ENCODE data around the gene FETUB.

FETUB gene

DNA sequence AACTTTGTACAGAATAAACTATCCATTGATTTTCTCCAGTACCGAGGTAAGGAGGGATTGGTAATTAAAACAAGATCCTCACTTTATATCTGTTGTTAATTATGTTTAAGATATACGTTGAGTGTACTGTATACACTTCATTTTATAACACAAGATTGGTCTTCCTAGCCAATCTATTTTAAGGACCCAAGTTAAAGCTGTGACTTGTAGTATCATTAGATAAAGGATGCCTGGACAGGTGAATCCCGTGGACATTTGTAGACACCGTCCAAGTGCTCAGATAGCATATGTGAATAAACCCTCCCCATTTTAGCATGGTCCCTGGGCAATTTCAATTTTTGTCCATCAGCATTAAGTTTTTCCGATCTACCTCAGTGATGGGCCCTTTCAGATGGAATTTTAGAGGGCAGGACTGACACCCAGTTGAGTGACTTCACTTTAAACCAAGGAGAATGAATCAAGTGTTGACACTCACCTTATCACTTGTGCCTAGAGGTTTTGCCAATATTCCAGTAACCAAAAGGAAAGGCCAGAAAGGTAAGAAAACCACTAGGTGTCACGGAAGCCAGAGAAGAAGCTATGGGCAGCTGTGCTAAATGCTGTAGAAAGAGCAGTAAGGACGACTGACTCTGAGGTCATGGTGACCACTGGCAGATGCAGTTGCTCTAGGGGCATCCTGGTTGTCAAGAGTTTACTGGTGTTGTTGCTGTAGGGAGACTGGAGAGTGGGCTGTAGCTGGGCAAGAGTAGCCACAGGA, 18.1 kb upstream of the FETUB start:
- Histone ChIP-seq H3K4me3 (ENCODE audit: low read depth in 1 of 2, low read length in 2 of 2) (no peak overlapping the region), H3K36me3 (ENCODE audit: control insufficient read depth in 1 of 2, insufficient read depth in 2 of 2, low read length in 2 of 2) (no peaks in the 10 kb centered on the region), H3K9ac (ENCODE audit: low read depth in 1 of 2, low read length in 2 of 2) (no peak overlapping the region), H3K27me3 (ENCODE audit: control insufficient read depth in 1 of 2, insufficient read depth in 2 of 2, low read length in 2 of 2) (peaks cover 15 to 17% of the 10 kb centered on the region in 2 donors), H3K9me3 (ENCODE audit: control insufficient read depth in 1 of 2, low read length in 2 of 2) (no peaks in the 10 kb centered on the region), H3K4me1 (ENCODE audit: control insufficient read depth in 1 of 2, insufficient read depth in 2 of 2, low read length in 2 of 2) (peaks cover 3 to 5% of the 10 kb centered on the region in 2 donors), H3K27ac (ENCODE audit: low read depth, low read length) (no peak overlapping the region)

DNA sequence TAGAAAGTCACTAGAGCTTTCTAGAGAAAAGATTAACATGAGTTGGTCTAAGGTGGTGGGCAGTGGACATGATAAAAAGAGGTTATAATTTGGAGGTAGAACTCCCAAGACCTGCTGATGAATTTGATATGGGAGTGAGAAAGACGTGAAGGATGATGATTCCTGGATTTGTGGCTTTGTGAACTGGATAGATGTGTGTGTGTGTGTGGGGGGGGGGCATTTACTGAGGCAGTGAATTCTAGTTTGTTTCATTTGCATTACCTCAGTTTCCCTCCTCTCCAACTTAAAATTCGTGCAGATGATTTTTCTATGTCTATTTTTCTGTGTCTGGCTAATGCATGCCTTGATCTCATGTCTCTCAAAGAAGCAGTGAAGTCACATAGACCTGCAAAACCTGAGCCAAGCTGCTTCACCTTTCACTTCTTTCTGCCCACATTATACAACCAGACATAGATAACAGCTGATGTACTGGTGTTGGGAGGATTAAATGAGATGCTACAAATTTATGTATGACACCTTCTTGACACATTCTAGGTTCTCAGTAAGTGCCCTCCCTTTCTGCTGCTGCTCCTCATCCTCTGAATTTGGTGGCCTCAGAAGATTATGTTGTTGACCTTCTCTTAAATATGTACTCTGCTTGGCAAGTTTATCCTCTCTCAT, 17.4 kb upstream of the FETUB start:
- Histone ChIP-seq H3K27me3 (ENCODE audit: control insufficient read depth in 1 of 2, insufficient read depth in 2 of 2, low read length in 2 of 2) (peaks cover 9 to 11% of the 10 kb centered on the region in 2 donors), H3K27ac (ENCODE audit: low read depth, low read length) (no peak overlapping the region), H3K4me1 (ENCODE audit: control insufficient read depth in 1 of 2, insufficient read depth in 2 of 2, low read length in 2 of 2) (no peaks in the 10 kb centered on the region), H3K9ac (ENCODE audit: low read depth in 1 of 2, low read length in 2 of 2) (no peak overlapping the region), H3K9me3 (ENCODE audit: control insufficient read depth in 1 of 2, low read length in 2 of 2) (no peaks in the 10 kb centered on the region), H3K4me3 (ENCODE audit: low read depth in 1 of 2, low read length in 2 of 2) (no peak overlapping the region), H3K36me3 (ENCODE audit: control insufficient read depth in 1 of 2, insufficient read depth in 2 of 2, low read length in 2 of 2) (no peaks in the 10 kb centered on the region)

- H3K27ac ChIP-seq (ENCODE audit: low read depth, low read length), result no peak overlapping the region
- no peaks in the 10 kb centered on the region for H3K4me1 ChIP-seq (ENCODE audit: control insufficient read depth in 1 of 2, insufficient read depth in 2 of 2, low read length in 2 of 2)
- H3K27me3 ChIP-seq (ENCODE audit: control insufficient read depth in 1 of 2, insufficient read depth in 2 of 2, low read length in 2 of 2), result peaks cover 3 to 7% of the 10 kb centered on the region in 2 donors
- H3K4me3 ChIP-seq (ENCODE audit: low read depth in 1 of 2, low read length in 2 of 2), result no peak overlapping the region
- no peaks in the 10 kb centered on the region for H3K36me3 ChIP-seq (ENCODE audit: control insufficient read depth in 1 of 2, insufficient read depth in 2 of 2, low read length in 2 of 2)
- no peak overlapping the region for H3K9ac ChIP-seq (ENCODE audit: low read depth in 1 of 2, low read length in 2 of 2)
- H3K9me3 ChIP-seq (ENCODE audit: control insufficient read depth in 1 of 2, low read length in 2 of 2), result no peaks in the 10 kb centered on the region
Measured at GRCh38 chr3:186624598-186624997, 15.6 kb upstream of the FETUB start.

DNA sequence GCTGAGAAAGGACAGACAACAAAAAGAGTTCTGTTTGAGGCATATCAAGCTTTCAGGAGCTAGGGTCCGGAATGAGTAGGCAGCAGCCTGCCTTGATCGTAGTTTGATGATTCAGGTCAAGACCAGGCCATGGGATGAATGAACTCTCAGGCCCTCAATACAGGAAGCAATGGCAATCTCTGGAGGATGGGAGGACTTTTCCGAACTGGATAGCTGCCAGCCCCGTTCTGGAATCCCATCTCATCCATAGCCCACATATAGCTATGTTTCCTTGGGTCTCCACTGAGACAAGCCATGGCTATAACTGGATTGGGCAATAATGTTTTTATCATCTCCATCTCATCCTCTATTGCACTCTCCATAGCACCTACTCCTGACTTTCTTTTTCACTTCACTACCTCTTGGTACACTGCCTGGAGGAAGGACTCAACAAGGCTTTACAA, 14.6 kb upstream of the FETUB start:
- no peaks in the 10 kb centered on the region for H3K9me3 ChIP-seq (ENCODE audit: control insufficient read depth in 1 of 2, low read length in 2 of 2)
- peaks cover 3 to 7% of the 10 kb centered on the region in 2 donors for H3K27me3 ChIP-seq (ENCODE audit: control insufficient read depth in 1 of 2, insufficient read depth in 2 of 2, low read length in 2 of 2)
- no peaks in the 10 kb centered on the region for H3K36me3 ChIP-seq (ENCODE audit: control insufficient read depth in 1 of 2, insufficient read depth in 2 of 2, low read length in 2 of 2)
- H3K4me3 ChIP-seq (ENCODE audit: low read depth in 1 of 2, low read length in 2 of 2), result no peak overlapping the region
- no peak overlapping the region for H3K9ac ChIP-seq (ENCODE audit: low read depth in 1 of 2, low read length in 2 of 2)
- H3K4me1 ChIP-seq (ENCODE audit: control insufficient read depth in 1 of 2, insufficient read depth in 2 of 2, low read length in 2 of 2), result no peaks in the 10 kb centered on the region
- H3K27ac ChIP-seq (ENCODE audit: low read depth, low read length), result no peak overlapping the region

- Histone ChIP-seq H3K4me3 (ENCODE audit: low read depth in 1 of 2, low read length in 2 of 2) (no peak overlapping the region), H3K27me3 (ENCODE audit: control insufficient read depth in 1 of 2, insufficient read depth in 2 of 2, low read length in 2 of 2) (peaks cover 3 to 7% of the 10 kb centered on the region in 2 donors), H3K36me3 (ENCODE audit: control insufficient read depth in 1 of 2, insufficient read depth in 2 of 2, low read length in 2 of 2) (no peaks in the 10 kb centered on the region), H3K9ac (ENCODE audit: low read depth in 1 of 2, low read length in 2 of 2) (no peak overlapping the region), H3K9me3 (ENCODE audit: control insufficient read depth in 1 of 2, low read length in 2 of 2) (no peaks in the 10 kb centered on the region), H3K4me1 (ENCODE audit: control insufficient read depth in 1 of 2, insufficient read depth in 2 of 2, low read length in 2 of 2) (no peaks in the 10 kb centered on the region), H3K27ac (ENCODE audit: low read depth, low read length) (no peak overlapping the region)
Measured at GRCh38 chr3:186626254-186626847, 13.8 kb upstream of the FETUB start.

DNA sequence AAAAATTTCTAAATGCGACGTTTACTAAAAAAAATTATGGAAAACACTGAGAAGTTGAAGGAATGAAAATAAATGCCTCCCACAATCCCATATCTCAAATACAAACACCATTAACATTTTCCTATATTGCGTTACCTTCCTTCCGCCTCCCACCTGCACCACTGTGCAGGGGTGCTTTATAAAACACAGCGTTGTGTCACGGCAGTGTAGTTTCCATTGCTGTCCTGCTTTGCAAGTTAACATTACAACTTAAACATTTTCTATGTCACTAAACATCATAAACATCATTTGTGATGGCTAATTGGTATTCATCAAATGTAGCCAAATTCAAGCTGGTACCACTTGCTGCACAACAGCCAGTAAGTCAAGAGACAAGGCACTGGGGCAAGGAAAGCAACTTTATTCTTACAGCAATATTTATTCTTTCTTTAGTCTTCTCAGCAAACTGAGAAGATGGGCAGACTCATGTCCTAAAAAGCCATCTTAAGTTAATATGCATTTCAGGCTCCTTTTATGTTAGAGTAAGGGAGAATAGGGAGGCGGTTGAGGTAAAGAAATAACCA, 12.3 kb upstream of the FETUB start:
- Histone ChIP-seq H3K36me3 (ENCODE audit: control insufficient read depth in 1 of 2, insufficient read depth in 2 of 2, low read length in 2 of 2) (no peaks in the 10 kb centered on the region), H3K4me1 (ENCODE audit: control insufficient read depth in 1 of 2, insufficient read depth in 2 of 2, low read length in 2 of 2) (no peaks in the 10 kb centered on the region), H3K27ac (ENCODE audit: low read depth, low read length) (no peak overlapping the region), H3K4me3 (ENCODE audit: low read depth in 1 of 2, low read length in 2 of 2) (no peak overlapping the region), H3K9ac (ENCODE audit: low read depth in 1 of 2, low read length in 2 of 2) (no peak overlapping the region), H3K27me3 (ENCODE audit: control insufficient read depth in 1 of 2, insufficient read depth in 2 of 2, low read length in 2 of 2) (peaks cover 2 to 7% of the 10 kb centered on the region in 2 donors), H3K9me3 (ENCODE audit: control insufficient read depth in 1 of 2, low read length in 2 of 2) (no peaks in the 10 kb centered on the region)

- Histone ChIP-seq H3K9me3 (ENCODE audit: control insufficient read depth in 1 of 2, low read length in 2 of 2) (no peaks in the 10 kb centered on the region), H3K9ac (ENCODE audit: low read depth in 1 of 2, low read length in 2 of 2) (no peak overlapping the region), H3K4me3 (ENCODE audit: low read depth in 1 of 2, low read length in 2 of 2) (no peak overlapping the region), H3K4me1 (ENCODE audit: control insufficient read depth in 1 of 2, insufficient read depth in 2 of 2, low read length in 2 of 2) (no peaks in the 10 kb centered on the region), H3K27ac (ENCODE audit: low read depth, low read length) (no peak overlapping the region), H3K36me3 (ENCODE audit: control insufficient read depth in 1 of 2, insufficient read depth in 2 of 2, low read length in 2 of 2) (no peaks in the 10 kb centered on the region), H3K27me3 (ENCODE audit: control insufficient read depth in 1 of 2, insufficient read depth in 2 of 2, low read length in 2 of 2) (peaks cover 0 to 7% of the 10 kb centered on the region in 2 donors)
Measured at GRCh38 chr3:186628756-186629155, 11.4 kb upstream of the FETUB start.

GRCh38 chr3:186630950-186631641, 9.1 kb upstream of the FETUB start:
- peaks cover 0 to 5% of the 10 kb centered on the region in 2 donors for H3K27me3 ChIP-seq (ENCODE audit: control insufficient read depth in 1 of 2, insufficient read depth in 2 of 2, low read length in 2 of 2)
- no peak overlapping the region for H3K9ac ChIP-seq (ENCODE audit: low read depth in 1 of 2, low read length in 2 of 2)
- H3K4me3 ChIP-seq (ENCODE audit: low read depth in 1 of 2, low read length in 2 of 2), result no peak overlapping the region
- H3K9me3 ChIP-seq (ENCODE audit: control insufficient read depth in 1 of 2, low read length in 2 of 2), result no peaks in the 10 kb centered on the region
- H3K27ac ChIP-seq (ENCODE audit: low read depth, low read length), result no peak overlapping the region
- H3K36me3 ChIP-seq (ENCODE audit: control insufficient read depth in 1 of 2, insufficient read depth in 2 of 2, low read length in 2 of 2), result no peaks in the 10 kb centered on the region
- H3K4me1 ChIP-seq (ENCODE audit: control insufficient read depth in 1 of 2, insufficient read depth in 2 of 2, low read length in 2 of 2), result no peaks in the 10 kb centered on the region

GRCh38 chr3:186633481-186633880, 6.7 kb upstream of the FETUB start:
- no peak overlapping the region for H3K27ac ChIP-seq (ENCODE audit: low read depth, low read length)
- H3K27me3 ChIP-seq (ENCODE audit: control insufficient read depth in 1 of 2, insufficient read depth in 2 of 2, low read length in 2 of 2), result no peaks in the 10 kb centered on the region
- H3K4me1 ChIP-seq (ENCODE audit: control insufficient read depth in 1 of 2, insufficient read depth in 2 of 2, low read length in 2 of 2), result no peaks in the 10 kb centered on the region
- no peaks in the 10 kb centered on the region for H3K36me3 ChIP-seq (ENCODE audit: control insufficient read depth in 1 of 2, insufficient read depth in 2 of 2, low read length in 2 of 2)
- H3K9ac ChIP-seq (ENCODE audit: low read depth in 1 of 2, low read length in 2 of 2), result no peak overlapping the region
- no peaks in the 10 kb centered on the region for H3K9me3 ChIP-seq (ENCODE audit: control insufficient read depth in 1 of 2, low read length in 2 of 2)
- H3K4me3 ChIP-seq (ENCODE audit: low read depth in 1 of 2, low read length in 2 of 2), result no peak overlapping the region

Measured in duodenal mucosa (tissue), 2 donors.